Measurements from ENCODE around the gene CCDC171.

Gene CCDC171

GRCh38 chr9:15729507-15729906 lies 176.7 kb downstream of the CCDC171 start:
- Histone ChIP-seq H3K79me2 (ENCODE audit: insufficient read depth, low read length) (no peaks in the 10 kb centered on the region), H3K9me2 (ENCODE audit: low read depth, low read length) (no peaks in the 10 kb centered on the region), H3K4me3 (ENCODE audit: low read depth, low read length, poor library complexity, severe bottlenecking) (no peak overlapping the region), H3F3A (ENCODE audit: insufficient read depth, low read length) (no peaks in the 10 kb centered on the region), H3K27ac (ENCODE audit: low read depth, low read length, poor library complexity, severe bottlenecking) (no peak overlapping the region), H3K4me1 (ENCODE audit: insufficient read depth, low read length, severe bottlenecking) (no peaks in the 10 kb centered on the region), H3K27me3 (ENCODE audit: insufficient read depth, low read length) (no peaks in the 10 kb centered on the region), H2AFZ (ENCODE audit: low read length) (no peak overlapping the region), H3K9ac (ENCODE audit: low read length) (no peak overlapping the region), H3K36me3 (ENCODE audit: insufficient read depth, low read length) (no peaks in the 10 kb centered on the region), H3K4me2 (ENCODE audit: low read length) (no peak overlapping the region), H4K20me1 (ENCODE audit: insufficient read depth, low read length) (no peaks in the 10 kb centered on the region), H3K9me3 (ENCODE audit: low read length) (no peaks in the 10 kb centered on the region)
- TF ChIP-seq, protein P1, sequence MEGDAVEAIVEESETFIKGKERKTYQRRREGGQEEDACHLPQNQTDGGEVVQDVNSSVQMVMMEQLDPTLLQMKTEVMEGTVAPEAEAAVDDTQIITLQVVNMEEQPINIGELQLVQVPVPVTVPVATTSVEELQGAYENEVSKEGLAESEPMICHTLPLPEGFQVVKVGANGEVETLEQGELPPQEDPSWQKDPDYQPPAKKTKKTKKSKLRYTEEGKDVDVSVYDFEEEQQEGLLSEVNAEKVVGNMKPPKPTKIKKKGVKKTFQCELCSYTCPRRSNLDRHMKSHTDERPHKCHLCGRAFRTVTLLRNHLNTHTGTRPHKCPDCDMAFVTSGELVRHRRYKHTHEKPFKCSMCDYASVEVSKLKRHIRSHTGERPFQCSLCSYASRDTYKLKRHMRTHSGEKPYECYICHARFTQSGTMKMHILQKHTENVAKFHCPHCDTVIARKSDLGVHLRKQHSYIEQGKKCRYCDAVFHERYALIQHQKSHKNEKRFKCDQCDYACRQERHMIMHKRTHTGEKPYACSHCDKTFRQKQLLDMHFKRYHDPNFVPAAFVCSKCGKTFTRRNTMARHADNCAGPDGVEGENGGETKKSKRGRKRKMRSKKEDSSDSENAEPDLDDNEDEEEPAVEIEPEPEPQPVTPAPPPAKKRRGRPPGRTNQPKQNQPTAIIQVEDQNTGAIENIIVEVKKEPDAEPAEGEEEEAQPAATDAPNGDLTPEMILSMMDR (IDR thresholded peaks at IDR 0.05; ENCODE audit: low read length), result no peak
- no peak for TF ChIP-seq EZH2 (IDR thresholded peaks at IDR 0.05; ENCODE audit: borderline replicate concordance, low read length)

DNA sequence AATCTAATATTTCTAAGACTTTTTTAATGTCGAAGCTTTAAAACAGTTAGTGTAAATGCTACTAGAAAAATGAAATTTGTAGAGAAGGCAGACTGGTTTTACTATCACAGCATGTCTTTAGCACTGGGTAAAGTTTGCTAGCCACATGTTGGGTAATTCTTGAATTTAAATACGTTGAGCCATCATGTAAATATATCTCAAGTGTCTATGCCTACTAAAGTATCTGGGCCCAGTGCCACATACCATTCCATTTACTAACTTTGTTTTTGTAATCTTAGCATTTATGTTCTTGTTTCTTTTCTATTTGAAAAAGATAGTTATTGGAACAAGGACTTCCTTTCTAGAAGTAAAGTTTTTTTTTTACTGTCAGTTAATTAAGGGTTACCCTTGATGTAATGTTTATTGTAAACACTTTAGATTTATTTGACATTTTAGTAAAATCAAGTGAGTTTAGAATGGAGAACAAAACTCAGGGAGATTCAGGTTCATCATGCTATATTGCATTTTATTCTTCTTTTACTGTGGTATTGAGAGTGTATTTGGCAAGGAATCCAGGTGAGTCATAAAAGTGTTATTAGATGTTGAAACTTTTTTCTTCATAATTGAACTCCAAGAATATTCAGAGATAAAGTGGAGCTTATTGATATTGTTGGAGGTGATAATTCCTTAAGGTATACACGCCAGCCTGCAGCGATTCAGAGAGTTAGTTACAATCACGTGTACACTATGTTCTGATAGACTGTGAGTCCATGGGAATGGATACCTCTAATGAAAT lies 182.4 kb downstream of the CCDC171 start:
- H2AFZ ChIP-seq (ENCODE audit: low read length), result no peak overlapping the region
- no peak overlapping the region for H3K4me2 ChIP-seq (ENCODE audit: low read length)
- no peak overlapping the region for H3K9ac ChIP-seq (ENCODE audit: low read length)
- no peaks in the 10 kb centered on the region for H3F3A ChIP-seq (ENCODE audit: insufficient read depth, low read length)
- H3K9me3 ChIP-seq (ENCODE audit: low read length), result no peaks in the 10 kb centered on the region
- no peak overlapping the region for H3K27ac ChIP-seq (ENCODE audit: low read depth, low read length, poor library complexity, severe bottlenecking)
- H3K79me2 ChIP-seq (ENCODE audit: insufficient read depth, low read length), result no peaks in the 10 kb centered on the region
- no peaks in the 10 kb centered on the region for H3K4me1 ChIP-seq (ENCODE audit: insufficient read depth, low read length, severe bottlenecking)
- no peaks in the 10 kb centered on the region for H3K27me3 ChIP-seq (ENCODE audit: insufficient read depth, low read length)
- H3K9me2 ChIP-seq (ENCODE audit: low read depth, low read length), result no peaks in the 10 kb centered on the region
- H3K36me3 ChIP-seq (ENCODE audit: insufficient read depth, low read length), result no peaks in the 10 kb centered on the region
- no peak overlapping the region for H3K4me3 ChIP-seq (ENCODE audit: low read depth, low read length, poor library complexity, severe bottlenecking)
- TF ChIP-seq, protein P1 (IDR thresholded peaks at IDR 0.05; ENCODE audit: low read length), result no peak
- no peak for TF ChIP-seq EZH2 (IDR thresholded peaks at IDR 0.05; ENCODE audit: borderline replicate concordance, low read length)
- H4K20me1 ChIP-seq (ENCODE audit: insufficient read depth, low read length), result no peaks in the 10 kb centered on the region

DNA sequence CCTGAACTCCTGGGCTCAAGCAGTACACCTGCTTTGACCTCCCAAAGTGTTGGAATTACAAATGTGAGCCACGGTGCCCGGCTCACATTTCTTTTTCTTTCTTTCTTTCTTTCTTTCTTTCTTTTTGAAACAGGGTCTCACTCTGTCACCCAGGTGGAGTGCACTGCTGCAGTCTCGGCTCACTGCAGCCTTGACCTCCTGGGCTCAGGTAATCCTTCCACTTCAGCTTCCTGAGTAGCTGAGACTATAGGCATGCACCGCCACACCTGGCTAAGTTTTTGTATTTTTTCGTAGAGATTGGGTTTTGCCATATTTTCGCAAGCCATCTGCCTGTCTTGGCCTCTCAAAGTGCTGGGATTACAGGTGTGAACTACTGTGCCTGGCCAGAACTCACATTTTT lies 183.7 kb downstream of the CCDC171 start:
- no peaks in the 10 kb centered on the region for H3K9me3 ChIP-seq (ENCODE audit: low read length)
- no peaks in the 10 kb centered on the region for H3K27me3 ChIP-seq (ENCODE audit: insufficient read depth, low read length)
- no peak overlapping the region for H3K4me2 ChIP-seq (ENCODE audit: low read length)
- H3K27ac ChIP-seq (ENCODE audit: low read depth, low read length, poor library complexity, severe bottlenecking), result no peak overlapping the region
- H3F3A ChIP-seq (ENCODE audit: insufficient read depth, low read length), result no peaks in the 10 kb centered on the region
- H3K36me3 ChIP-seq (ENCODE audit: insufficient read depth, low read length), result no peaks in the 10 kb centered on the region
- H4K20me1 ChIP-seq (ENCODE audit: insufficient read depth, low read length), result no peaks in the 10 kb centered on the region
- no peak overlapping the region for H3K4me3 ChIP-seq (ENCODE audit: low read depth, low read length, poor library complexity, severe bottlenecking)
- TF ChIP-seq EZH2 (IDR thresholded peaks at IDR 0.05; ENCODE audit: borderline replicate concordance, low read length), result no peak
- TF ChIP-seq, protein P1 (IDR thresholded peaks at IDR 0.05; ENCODE audit: low read length), result no peak
- no peak overlapping the region for H2AFZ ChIP-seq (ENCODE audit: low read length)
- no peaks in the 10 kb centered on the region for H3K9me2 ChIP-seq (ENCODE audit: low read depth, low read length)
- H3K79me2 ChIP-seq (ENCODE audit: insufficient read depth, low read length), result no peaks in the 10 kb centered on the region
- no peaks in the 10 kb centered on the region for H3K4me1 ChIP-seq (ENCODE audit: insufficient read depth, low read length, severe bottlenecking)
- no peak overlapping the region for H3K9ac ChIP-seq (ENCODE audit: low read length)

Measured in OCI-LY1 (cell line).